Activated naive CD8-positive, alpha-beta T cell (primary cell): Measurements from ENCODE around the gene YPEL3.
A peak's percentile ranks its signal among the peaks of the same experiment; 100 is the strongest.
"Not testable (repeated sequence)": the region's sequence is repeated elsewhere in the genome, so short reads cannot be mapped to it uniquely, and the experiment has no call there.

Experiments used
- H3K27ac Mint-ChIP-seq: one replicate; pipeline ENCODE4 v1.8.0; 2021; ENCODE audit warnings: mixed read lengths
- H3K27me3 Mint-ChIP-seq: one replicate; pipeline ENCODE4 v1.8.0; 2021; ENCODE audit warnings: mixed read lengths
- H3K36me3 Mint-ChIP-seq: one replicate; pipeline ENCODE4 v1.8.0; 2021; ENCODE audit warnings: mixed read lengths
- H3K4me1 Mint-ChIP-seq: one replicate; pipeline ENCODE4 v1.8.0; 2021; ENCODE audit warnings: low read depth, mixed read lengths
- H3K4me3 Mint-ChIP-seq: one replicate; pipeline ENCODE4 v1.8.0; 2021; ENCODE audit warnings: mild to moderate bottlenecking, mixed read lengths
- H3K9me3 Mint-ChIP-seq: one replicate; pipeline ENCODE4 v1.8.0; 2021; ENCODE audit warnings: low read depth, mixed read lengths

Gene YPEL3

DNA sequence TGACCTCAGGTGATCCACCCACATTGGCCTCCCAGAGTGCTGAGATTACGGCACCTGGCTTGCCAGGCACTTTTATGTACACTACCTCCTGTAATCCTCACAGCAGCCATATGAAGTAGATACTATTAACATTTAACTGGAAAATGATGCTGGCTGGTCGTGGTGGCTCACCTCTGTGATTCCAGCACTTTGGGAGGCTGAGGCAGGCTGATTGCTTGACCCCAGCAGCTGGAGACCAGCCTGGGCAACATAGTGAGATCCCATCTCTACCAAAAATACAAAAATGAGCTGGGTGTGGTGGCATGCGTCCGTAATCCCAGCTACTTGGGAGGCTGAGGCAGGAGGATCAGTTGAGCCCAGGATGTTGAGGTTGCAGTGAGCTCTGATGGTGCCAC lies 29.0 kb upstream of the YPEL3 start:
- no peaks in the 10 kb centered on the region for H3K27me3 Mint-ChIP-seq
- H3K4me1 Mint-ChIP-seq: peaks cover 19% of the 10 kb centered on the region
- no peaks in the 10 kb centered on the region for H3K9me3 Mint-ChIP-seq
- H3K4me3 Mint-ChIP-seq: no peak overlapping the region
- H3K36me3 Mint-ChIP-seq: no peaks in the 10 kb centered on the region
- H3K27ac Mint-ChIP-seq: no peak overlapping the region

GRCh38 chr16:30122604-30123160 lies 26.7 kb upstream of the YPEL3 start:
- no peak overlapping the region for H3K27ac Mint-ChIP-seq
- no peaks in the 10 kb centered on the region for H3K36me3 Mint-ChIP-seq
- no peaks in the 10 kb centered on the region for H3K27me3 Mint-ChIP-seq
- no peaks in the 10 kb centered on the region for H3K9me3 Mint-ChIP-seq
- H3K4me1 Mint-ChIP-seq: peaks cover 24% of the 10 kb centered on the region
- H3K4me3 Mint-ChIP-seq: peak overlapping the region; percentile 82

DNA sequence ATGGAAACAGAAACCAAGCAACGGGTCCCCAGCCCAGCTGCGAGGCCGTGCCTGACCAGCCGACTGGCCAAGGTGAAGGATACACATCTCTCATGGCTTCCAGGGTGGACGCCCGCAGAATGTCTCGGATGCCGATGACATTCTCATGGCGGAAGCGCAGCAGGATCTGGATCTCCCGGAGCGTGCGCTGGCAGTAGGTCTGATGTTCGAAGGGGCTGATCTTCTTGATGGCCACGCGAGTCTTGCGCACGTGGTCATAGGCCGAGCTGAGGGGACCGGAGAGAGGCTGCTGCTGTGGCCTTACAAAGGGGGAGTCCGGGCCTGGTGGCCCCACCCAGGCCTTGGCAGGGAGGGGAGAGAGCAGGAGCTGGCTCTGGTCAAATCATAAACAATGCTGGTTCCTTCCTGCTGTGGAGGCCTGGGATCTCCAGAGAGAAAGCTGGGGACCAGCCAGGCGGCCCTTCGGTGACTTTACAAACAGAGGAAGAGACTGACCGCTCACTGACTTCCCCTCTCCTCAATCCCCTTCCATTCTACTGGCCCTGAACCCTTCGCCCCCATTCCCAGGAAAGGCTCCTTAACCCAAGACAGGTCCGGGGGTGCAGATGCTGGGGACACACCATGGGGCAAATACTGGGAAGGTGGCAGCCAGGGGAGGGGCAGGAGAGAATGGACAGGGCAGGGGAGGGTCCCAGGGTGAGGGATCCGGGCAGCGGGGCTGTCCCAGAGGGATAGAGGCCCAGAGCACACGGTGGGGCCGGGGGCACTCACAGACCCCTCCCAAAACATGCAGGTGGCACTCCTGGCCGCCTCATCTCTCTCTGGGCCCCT lies 25.9 kb upstream of the YPEL3 start:
- H3K36me3 Mint-ChIP-seq: no peaks in the 10 kb centered on the region
- H3K9me3 Mint-ChIP-seq: no peaks in the 10 kb centered on the region
- H3K4me3 Mint-ChIP-seq: peak overlapping the region; percentile 82
- peak overlapping the region; percentile 68 for H3K27ac Mint-ChIP-seq
- no peaks in the 10 kb centered on the region for H3K27me3 Mint-ChIP-seq
- H3K4me1 Mint-ChIP-seq: peaks cover 24% of the 10 kb centered on the region

- H3K27ac Mint-ChIP-seq: no peak overlapping the region
- peak overlapping the region; percentile 23 for H3K4me3 Mint-ChIP-seq
- no peaks in the 10 kb centered on the region for H3K9me3 Mint-ChIP-seq
- no peaks in the 10 kb centered on the region for H3K27me3 Mint-ChIP-seq
- H3K4me1 Mint-ChIP-seq: peaks cover 24% of the 10 kb centered on the region
- no peaks in the 10 kb centered on the region for H3K36me3 Mint-ChIP-seq
These were observed 24.5 kb upstream of the YPEL3 start for GRCh38 chr16:30120340-30121105.

DNA sequence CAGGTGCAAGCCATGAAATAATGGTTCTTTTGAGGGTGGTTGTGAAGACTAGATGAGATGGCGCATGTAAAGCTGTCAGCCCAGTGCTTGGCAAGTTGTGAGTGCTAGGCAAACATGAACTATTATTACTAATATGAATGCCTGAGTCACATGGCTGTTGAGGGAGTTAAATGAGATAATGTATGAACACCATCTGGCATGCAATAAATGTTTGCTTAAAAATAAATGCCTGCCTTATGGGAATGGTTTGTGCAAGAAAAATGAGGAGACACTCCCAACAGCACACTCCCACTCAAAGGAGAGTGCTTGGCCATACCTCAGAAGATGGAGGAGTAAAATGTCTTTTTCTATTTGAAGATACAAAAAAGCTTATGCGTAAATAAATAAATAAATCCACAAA lies 23.4 kb upstream of the YPEL3 start:
- no peak overlapping the region for H3K4me3 Mint-ChIP-seq
- H3K4me1 Mint-ChIP-seq: peaks cover 24% of the 10 kb centered on the region
- no peaks in the 10 kb centered on the region for H3K9me3 Mint-ChIP-seq
- H3K27ac Mint-ChIP-seq: no peak overlapping the region
- no peaks in the 10 kb centered on the region for H3K27me3 Mint-ChIP-seq
- no peaks in the 10 kb centered on the region for H3K36me3 Mint-ChIP-seq

DNA sequence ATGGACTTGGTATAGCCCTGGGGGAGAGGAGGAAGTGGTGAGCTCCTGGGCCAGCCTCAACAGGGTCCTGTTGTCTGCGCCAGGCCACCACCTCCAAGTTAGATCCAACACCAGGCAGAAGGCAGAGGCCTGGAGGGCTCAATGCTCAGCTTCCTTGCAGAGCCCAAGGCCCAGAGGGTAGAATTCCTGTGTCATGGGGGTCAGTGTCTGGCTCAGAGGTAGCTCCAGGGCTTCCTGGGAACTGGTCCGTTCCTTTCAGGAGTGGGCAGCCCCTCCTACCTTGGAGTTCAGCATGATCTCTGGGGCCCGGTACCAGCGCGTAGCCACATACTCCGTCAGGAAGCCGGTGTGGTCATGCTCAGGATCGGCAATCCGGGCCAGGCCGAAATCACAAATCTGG lies 21.8 kb upstream of the YPEL3 start:
- H3K4me1 Mint-ChIP-seq: peaks cover 22% of the 10 kb centered on the region
- no peak overlapping the region for H3K27ac Mint-ChIP-seq
- no peaks in the 10 kb centered on the region for H3K27me3 Mint-ChIP-seq
- no peaks in the 10 kb centered on the region for H3K9me3 Mint-ChIP-seq
- H3K36me3 Mint-ChIP-seq: no peaks in the 10 kb centered on the region
- no peak overlapping the region for H3K4me3 Mint-ChIP-seq

DNA sequence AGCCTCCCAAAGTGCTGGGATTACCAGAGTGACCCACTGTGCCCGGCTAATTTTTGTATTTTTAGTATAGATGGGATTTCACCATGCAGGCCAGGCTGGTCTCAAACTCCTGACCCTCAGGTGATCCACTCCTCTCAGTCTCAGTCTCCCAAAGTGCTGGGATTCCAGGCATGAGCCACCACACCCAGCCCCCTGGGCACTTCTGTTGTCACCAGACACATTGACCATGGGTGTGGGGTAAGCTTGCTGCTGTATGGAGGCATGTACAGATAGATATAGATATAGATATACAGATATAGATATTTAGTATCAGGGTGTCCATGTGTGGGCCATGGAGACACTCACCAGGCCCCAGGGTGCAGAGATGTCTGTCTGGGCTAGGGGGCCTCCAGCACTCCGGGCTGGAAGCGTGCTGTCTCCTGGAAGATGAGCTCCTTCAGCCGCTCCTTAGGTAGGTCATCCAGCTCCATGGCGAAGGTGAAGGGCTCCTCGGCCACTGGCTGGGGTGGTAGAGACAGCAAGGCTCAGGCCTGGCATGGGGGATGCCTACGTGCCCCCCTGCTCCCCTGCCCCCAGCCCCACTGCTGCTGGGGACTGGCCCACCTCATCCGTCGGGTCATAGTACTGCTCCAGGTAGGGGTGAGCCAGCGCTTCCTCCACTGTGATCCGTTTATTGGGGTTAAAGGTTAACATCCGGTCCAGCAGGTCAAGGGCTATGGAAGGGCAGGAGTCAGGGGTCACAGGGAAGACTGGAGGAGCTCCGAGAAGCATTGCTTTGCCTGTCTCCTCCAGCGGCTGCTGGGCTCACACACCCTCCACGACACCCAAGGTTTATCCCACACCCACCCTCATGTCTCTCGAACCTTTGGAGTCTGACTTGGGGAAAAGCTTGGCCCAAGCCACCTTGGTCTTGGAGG lies 20.5 kb upstream of the YPEL3 start:
- no peaks in the 10 kb centered on the region for H3K36me3 Mint-ChIP-seq
- no peaks in the 10 kb centered on the region for H3K27me3 Mint-ChIP-seq
- no peak overlapping the region for H3K27ac Mint-ChIP-seq
- peaks cover 15% of the 10 kb centered on the region for H3K4me1 Mint-ChIP-seq
- H3K9me3 Mint-ChIP-seq: no peaks in the 10 kb centered on the region
- H3K4me3 Mint-ChIP-seq: no peak overlapping the region

DNA sequence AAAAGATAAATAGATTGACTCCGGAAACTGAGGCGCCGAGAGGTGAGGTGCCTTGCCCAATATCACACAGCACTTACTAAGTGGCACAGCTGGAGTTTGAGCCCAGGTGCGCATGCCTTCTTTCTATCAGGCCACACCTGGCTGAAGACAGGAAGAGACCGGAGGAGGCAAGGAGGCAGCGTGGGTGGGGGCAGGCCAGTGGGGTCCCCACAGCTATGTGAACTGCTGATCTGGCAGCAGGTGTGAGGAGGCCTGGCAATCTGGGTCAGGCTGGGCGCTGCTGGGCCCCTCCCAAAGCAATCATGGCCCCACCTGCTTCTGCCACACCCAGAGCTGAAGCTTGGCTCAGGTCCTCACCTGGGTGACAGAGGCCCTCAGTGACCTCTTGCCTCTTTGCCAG lies 19.2 kb upstream of the YPEL3 start:
- Mint-ChIP-seq H3K36me3 (no peaks in the 10 kb centered on the region), H3K27ac (no peak overlapping the region), H3K4me1 (peaks cover 7% of the 10 kb centered on the region), H3K9me3 (no peaks in the 10 kb centered on the region), H3K4me3 (no peak overlapping the region), H3K27me3 (no peaks in the 10 kb centered on the region)

DNA sequence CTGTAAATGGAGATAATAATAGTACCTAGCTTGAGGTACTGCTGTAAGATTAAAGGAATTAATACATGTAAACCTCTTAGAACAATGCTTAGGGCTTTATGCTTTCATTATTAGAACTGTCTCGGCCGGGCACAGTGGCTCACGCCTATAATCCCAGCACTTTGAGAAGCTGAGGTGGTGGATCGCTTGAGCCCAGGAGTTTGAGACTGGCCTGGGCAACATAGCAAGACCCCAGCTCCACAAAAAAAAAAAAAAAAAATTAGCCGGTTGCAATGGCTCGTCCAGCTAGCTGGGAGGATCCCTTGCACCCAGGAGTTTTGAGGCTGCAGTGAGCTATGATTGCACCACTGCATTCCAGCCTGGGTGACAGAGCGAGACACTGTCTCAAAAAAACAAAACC lies 18.8 kb upstream of the YPEL3 start:
- H3K27ac Mint-ChIP-seq, H3K9me3 Mint-ChIP-seq, H3K36me3 Mint-ChIP-seq, H3K4me1 Mint-ChIP-seq, H3K4me3 Mint-ChIP-seq, H3K27me3 Mint-ChIP-seq: not testable (repeated sequence)

GRCh38 chr16:30114411-30114810 lies 18.4 kb upstream of the YPEL3 start:
- H3K4me1 Mint-ChIP-seq: peaks cover 1% of the 10 kb centered on the region
- no peaks in the 10 kb centered on the region for H3K36me3 Mint-ChIP-seq
- no peak overlapping the region for H3K27ac Mint-ChIP-seq
- no peak overlapping the region for H3K4me3 Mint-ChIP-seq
- no peaks in the 10 kb centered on the region for H3K27me3 Mint-ChIP-seq
- H3K9me3 Mint-ChIP-seq: no peaks in the 10 kb centered on the region

DNA sequence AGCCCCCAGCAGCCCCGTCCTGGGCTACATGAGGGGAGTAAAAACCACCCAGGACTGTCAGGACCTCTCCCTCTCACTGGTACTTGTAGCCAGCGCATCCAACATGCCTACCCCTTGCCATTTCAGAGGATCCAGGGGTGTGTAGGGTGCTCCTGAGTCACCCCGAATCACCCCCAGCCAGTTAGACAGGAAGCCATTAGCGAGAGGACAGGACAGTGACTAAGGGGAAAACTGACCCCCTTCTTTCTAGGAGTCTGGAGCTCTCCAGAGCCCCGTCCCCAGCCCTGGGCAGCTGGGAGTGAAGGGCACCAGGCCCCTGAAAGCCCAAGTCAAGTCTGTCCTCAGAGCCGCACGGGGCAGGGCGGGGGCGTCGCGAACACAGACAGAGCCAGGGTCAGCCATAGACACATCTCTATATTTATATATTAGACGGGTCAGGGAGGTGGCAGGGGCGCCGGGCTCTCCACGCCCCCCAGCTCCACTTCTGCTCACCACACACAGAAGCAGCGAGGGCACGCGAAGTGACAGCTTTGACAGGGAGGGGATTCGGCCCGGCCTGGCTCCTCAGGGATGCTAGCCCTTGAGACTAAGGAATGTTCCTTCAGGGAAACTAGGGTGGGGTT lies 17.8 kb upstream of the YPEL3 start:
- no peaks in the 10 kb centered on the region for H3K9me3 Mint-ChIP-seq
- H3K4me1 Mint-ChIP-seq: no peaks in the 10 kb centered on the region
- no peak overlapping the region for H3K4me3 Mint-ChIP-seq
- H3K27ac Mint-ChIP-seq: no peak overlapping the region
- H3K27me3 Mint-ChIP-seq: no peaks in the 10 kb centered on the region
- H3K36me3 Mint-ChIP-seq: no peaks in the 10 kb centered on the region

- Mint-ChIP-seq H3K36me3 (no peaks in the 10 kb centered on the region), H3K4me3 (no peak within 1 kb of the TSS), H3K27me3 (no peaks in the 10 kb centered on the region), H3K27ac (no peak within 1 kb of the TSS), H3K4me1 (no peaks in the 10 kb centered on the region), H3K9me3 (no peaks in the 10 kb centered on the region)
These were observed 17.2 kb upstream of the YPEL3 start, which contains the start of gene GDPD3 for GRCh38 chr16:30113031-30113710. Gene GDPD3, minus strand, starts transcription at chr16:30113537. Its CDS starts 59 bp downstream, at chr16:30113478.

DNA sequence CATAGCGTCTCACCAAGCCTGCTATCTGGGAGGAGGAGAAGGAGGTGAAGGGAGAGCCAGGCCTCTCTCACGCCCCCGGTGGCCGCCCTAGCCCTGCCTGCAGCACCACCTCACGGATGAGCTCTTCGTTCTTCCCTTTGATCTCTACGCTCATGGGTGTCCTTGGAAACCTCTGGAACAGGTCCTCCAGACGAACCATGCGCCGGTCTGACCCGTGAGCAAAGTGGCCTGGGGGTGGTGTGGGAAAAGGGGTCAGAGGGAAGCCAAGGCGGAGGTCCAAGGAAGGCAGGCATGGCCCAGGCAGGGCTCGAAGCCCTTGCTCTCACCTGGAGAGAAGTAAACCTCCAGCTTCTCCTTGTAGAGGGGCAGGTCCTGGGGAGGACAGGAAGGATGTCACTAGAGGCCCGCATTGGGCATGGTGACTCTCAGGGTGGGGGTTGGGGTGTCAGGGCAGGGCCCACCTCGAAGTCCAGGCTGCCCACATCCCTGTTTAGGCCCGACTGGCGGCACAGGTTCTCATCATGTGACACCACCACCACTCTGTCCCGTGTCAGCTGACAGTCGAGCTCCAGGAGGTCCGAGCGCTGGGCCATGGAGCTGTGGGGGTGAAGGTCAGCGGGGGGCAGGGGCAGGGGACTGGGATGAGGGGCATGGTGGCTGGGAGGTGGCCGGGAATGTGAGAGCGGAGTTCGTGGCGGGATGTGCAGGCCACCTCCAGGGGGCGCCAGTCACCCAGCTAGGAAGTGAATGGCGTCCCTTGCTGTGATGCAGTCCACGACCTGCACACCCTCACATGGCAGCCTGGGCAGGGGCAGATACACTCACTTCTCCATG lies 16.4 kb upstream of the YPEL3 start:
- Mint-ChIP-seq H3K27ac (no peak overlapping the region), H3K36me3 (no peaks in the 10 kb centered on the region), H3K27me3 (no peaks in the 10 kb centered on the region), H3K4me3 (no peak overlapping the region), H3K4me1 (no peaks in the 10 kb centered on the region), H3K9me3 (no peaks in the 10 kb centered on the region)
